Measurements from ENCODE around the gene TUT7.

Gene TUT7

GRCh38 chr9:86349271-86349670 lies 4.9 kb downstream of the TUT7 start:
- TF ChIP-seq CTCF (IDR thresholded peaks at IDR 0.05; ENCODE audit: control insufficient read depth, extremely low read depth, insufficient read depth): no peak
- peak; percentile 82 for DNase-seq (ENCODE audit: low read depth)
- H3K4me3 ChIP-seq (ENCODE audit: low read depth, low read length): no peak overlapping the region

- DNase-seq (ENCODE audit: low read depth): no peak
- TF ChIP-seq CTCF (IDR thresholded peaks at IDR 0.05; ENCODE audit: control insufficient read depth, extremely low read depth, insufficient read depth): no peak
- H3K4me3 ChIP-seq (ENCODE audit: low read depth, low read length): no peak overlapping the region
Observed at GRCh38 chr9:86347991-86348390, 6.2 kb downstream of the TUT7 start.

- no peak overlapping the region for H3K4me3 ChIP-seq (ENCODE audit: low read depth, low read length)
- no peak for DNase-seq (ENCODE audit: low read depth)
- no peak for TF ChIP-seq CTCF (IDR thresholded peaks at IDR 0.05; ENCODE audit: control insufficient read depth, extremely low read depth, insufficient read depth)
Observed at GRCh38 chr9:86344818-86345217, 9.4 kb downstream of the TUT7 start.

- DNase-seq (ENCODE audit: low read depth): no peak
- H3K4me3 ChIP-seq (ENCODE audit: low read depth, low read length): no peak overlapping the region
- no peak for TF ChIP-seq CTCF (IDR thresholded peaks at IDR 0.05; ENCODE audit: control insufficient read depth, extremely low read depth, insufficient read depth)
Observed at GRCh38 chr9:86342269-86342668, 11.9 kb downstream of the TUT7 start.

GRCh38 chr9:86341007-86341491 lies 13.2 kb downstream of the TUT7 start:
- no peak for TF ChIP-seq CTCF (IDR thresholded peaks at IDR 0.05; ENCODE audit: control insufficient read depth, extremely low read depth, insufficient read depth)
- no peak overlapping the region for H3K4me3 ChIP-seq (ENCODE audit: low read depth, low read length)

GRCh38 chr9:86340356-86341006 lies 13.7 kb downstream of the TUT7 start:
- no peak for DNase-seq (ENCODE audit: low read depth)
- TF ChIP-seq CTCF (IDR thresholded peaks at IDR 0.05; ENCODE audit: control insufficient read depth, extremely low read depth, insufficient read depth): no peak
- no peak overlapping the region for H3K4me3 ChIP-seq (ENCODE audit: low read depth, low read length)

More at GRCh38 chr9:86341007-86341491, 13.2 kb downstream of the TUT7 start:
- DNase-seq (ENCODE audit: low read depth): no peak
